PC-3 (cell line): Measurements from ENCODE around the gene ARHGEF7. TPM values are rescaled to one million over a fixed set of nuclear protein-coding genes. Genes with fewer than 3 reads are reported as not detected.

Source experiments
- ATAC-seq: fragments of 200-7000 bp; cut with Tn5 transposase; 2 replicates; pipeline ENCODE4 v1.9.1; 2020; ENCODE audit warnings: mild to moderate bottlenecking, moderate library complexity
- BruUV-seq: library from RNA; stranded (reverse); fragments of 400-500 nt; replicated peaks from 2 replicates; lab custom pipeline; 2021; lab: Mats Ljungman, UMichigan
- CTCF ChIA-PET: fragments of 300-600 bp; sonication (Branson Sonifier 250); formaldehyde crosslinking; loops from one replicate; lab custom pipeline; 2022; ENCODE audit warnings: antibody characterized with exemption; lab: Charles Lee
- POLR2A ChIA-PET: fragments of 300-600 bp; sonication (Branson Sonifier 250); formaldehyde crosslinking; loops from one replicate; lab custom pipeline; 2022; ENCODE audit warnings: antibody characterized with exemption; ENCODE audit not compliant: unreplicated experiment; lab: Charles Lee
- DNase-seq: peaks from one replicate; pipeline ENCODE4 v3.0.0-alpha.2; 2015
- H2AFZ ChIP-seq: fragments of 300-600 bp; sonication (generic); 2 replicates; pipeline ENCODE4 v1.6.0; 2016; ENCODE audit warnings: antibody characterized with exemption, low read length
- H3F3A ChIP-seq: fragments of 300-600 bp; sonication (generic); one replicate; pipeline ENCODE4 v1.6.0; 2017; ENCODE audit warnings: antibody characterized with exemption, low read length, control low read depth, mild to moderate bottlenecking; ENCODE audit not compliant: unreplicated experiment
- H3K27ac ChIP-seq: fragments of 300-600 bp; sonication (generic); 2 replicates; pipeline ENCODE4 v1.5.1; 2016; ENCODE audit warnings: mild to moderate bottlenecking, low read length
- H3K27me3 ChIP-seq: fragments of 300-600 bp; sonication (generic); 2 replicates; pipeline ENCODE4 v1.6.1; 2016; ENCODE audit warnings: low read length, mixed read lengths
- H3K36me3 ChIP-seq: fragments of 300-600 bp; sonication (generic); 2 replicates; pipeline ENCODE4 v1.6.1; 2016; ENCODE audit warnings: low read depth, mixed run types, low read length, mixed read lengths
- H3K4me1 ChIP-seq: fragments of 300-600 bp; sonication (generic); 2 replicates; pipeline ENCODE4 v1.5.1; 2016; ENCODE audit warnings: low read length; ENCODE audit not compliant: insufficient read depth
- H3K4me2 ChIP-seq: fragments of 300-600 bp; sonication (generic); 2 replicates; pipeline ENCODE4 v1.6.0; 2016; ENCODE audit warnings: low read length
- H3K4me3 ChIP-seq: fragments of 300-600 bp; sonication (generic); 2 replicates; pipeline ENCODE4 v1.5.1; 2016; ENCODE audit warnings: mild to moderate bottlenecking, low read length, mixed read lengths
- H3K79me2 ChIP-seq: fragments of 300-600 bp; sonication (generic); 2 replicates; pipeline ENCODE4 v1.6.1; 2017; ENCODE audit warnings: low read length, mixed read lengths
- H3K9ac ChIP-seq: fragments of 300-600 bp; sonication (generic); 2 replicates; pipeline ENCODE4 v1.6.0; 2016; ENCODE audit warnings: mild to moderate bottlenecking, low read length
- H3K9me2 ChIP-seq: fragments of 300-600 bp; sonication (generic); replicated peaks from 2 replicates; pipeline ENCODE4 v1.6.1; 2016; ENCODE audit warnings: mixed run types, low read length, mixed read lengths
- H3K9me3 ChIP-seq: fragments of 300-600 bp; sonication (generic); 2 replicates; pipeline ENCODE4 v1.6.1; 2016; ENCODE audit warnings: low read length, mixed read lengths
- H4K20me1 ChIP-seq: fragments of 300-600 bp; sonication (generic); 2 replicates; pipeline ENCODE4 v1.6.1; 2016; ENCODE audit warnings: low read length, mixed read lengths
- CTCF ChIP-seq: fragments of 300-600 bp; sonication (generic); conservative IDR thresholded peaks from 2 replicates; pipeline ENCODE4 v1.5.1; 2017; ENCODE audit warnings: antibody characterized with exemption, low read depth, mild to moderate bottlenecking, low read length
- EZH2 ChIP-seq: fragments of 300-600 bp; sonication (generic); IDR thresholded peaks from one replicate; pipeline ENCODE4 v1.6.1; 2017; ENCODE audit warnings: antibody characterized with exemption, mild to moderate bottlenecking, low read length; ENCODE audit not compliant: unreplicated experiment
- EZH2phosphoT487 ChIP-seq: fragments of 300-600 bp; sonication (generic); IDR thresholded peaks from 2 replicates; pipeline ENCODE4 v1.6.1; 2018; ENCODE audit warnings: mild to moderate bottlenecking, antibody characterized with exemption, low read length, borderline replicate concordance
- intact Hi-C: fragments of 100-400 bp; cut with micrococcal nuclease; formaldehyde crosslinking; loops from 2 replicates; pipeline ENCODE4 v1.9.0; 2023
- total RNA-seq: library from RNA; depleted of rRNA; stranded (reverse); fragments of >200 nt; gene quantifications from 2 replicates; pipeline ENCODE4 v1.2.3, GENCODE V29; 2014

Gene ARHGEF7
- total RNA-seq, 1 experiment from 2014 or later, result 14.7 TPM

- H3K4me3 ChIP-seq, result no peak overlapping the region
- CTCF ChIA-PET, result no interaction called here
- peaks cover 26% of the 10 kb centered on the region for H3K27me3 ChIP-seq
- H3K9me3 ChIP-seq, result no peaks in the 10 kb centered on the region
- H2AFZ ChIP-seq, result no peak overlapping the region
- intact Hi-C loops, result no loop called here
- H4K20me1 ChIP-seq, result no peaks in the 10 kb centered on the region
- BruUV-seq, result no TSS peak
- no peak for TF ChIP-seq CTCF
- TF ChIP-seq EZH2, result no peak
- no peak for TF ChIP-seq EZH2phosphoT487
- H3K4me2 ChIP-seq, result no peak overlapping the region
- no peaks in the 10 kb centered on the region for H3K4me1 ChIP-seq
- POLR2A ChIA-PET, result no interaction called here
- no peak overlapping the region for H3K27ac ChIP-seq
- H3K79me2 ChIP-seq, result no peaks in the 10 kb centered on the region
- no peaks in the 10 kb centered on the region for H3K36me3 ChIP-seq
- H3K9ac ChIP-seq, result no peak overlapping the region
- DNase-seq, result no peak
- ATAC-seq, result no peak
- no peaks in the 10 kb centered on the region for H3K9me2 ChIP-seq
- no peaks in the 10 kb centered on the region for H3F3A ChIP-seq
These were observed 215.0 kb downstream of the ARHGEF7 start for GRCh38 chr13:111330066-111330610.

DNA sequence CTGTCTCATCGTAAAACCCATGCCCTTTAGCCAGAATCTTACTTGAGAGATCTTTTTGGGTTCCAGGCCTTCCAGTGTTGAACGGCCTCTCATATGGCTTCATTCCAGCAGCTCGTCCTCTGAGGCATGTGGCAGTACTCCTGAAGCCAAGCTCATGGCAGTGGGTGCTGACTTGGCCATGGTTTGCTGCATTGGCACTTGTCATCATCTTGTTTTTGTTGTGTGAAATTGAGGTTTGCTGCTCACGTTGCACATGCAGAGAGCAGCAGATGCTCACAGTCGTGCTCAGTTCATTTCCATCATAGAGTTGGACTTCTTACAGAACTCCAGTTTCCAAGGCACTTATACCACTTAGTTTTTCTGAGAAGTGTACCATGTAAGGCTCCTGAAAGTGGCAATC, 220.2 kb downstream of the ARHGEF7 start:
- intact Hi-C loops, result no loop called here
- CTCF ChIA-PET, result no interaction called here
- ATAC-seq, result no peak
- no TSS peak for BruUV-seq
- no peak overlapping the region for H3K4me2 ChIP-seq
- POLR2A ChIA-PET, result no interaction called here
- H3K9ac ChIP-seq, result no peak overlapping the region
- H2AFZ ChIP-seq, result no peak overlapping the region
- TF ChIP-seq EZH2 (no peak), CTCF (no peak), EZH2phosphoT487 (no peak)
- no peaks in the 10 kb centered on the region for H3K9me3 ChIP-seq
- H3K9me2 ChIP-seq, result no peaks in the 10 kb centered on the region
- no peaks in the 10 kb centered on the region for H3K4me1 ChIP-seq
- no peaks in the 10 kb centered on the region for H3K79me2 ChIP-seq
- peaks cover 35% of the 10 kb centered on the region for H3K27me3 ChIP-seq
- no peak for DNase-seq
- H4K20me1 ChIP-seq, result no peaks in the 10 kb centered on the region
- no peak overlapping the region for H3K27ac ChIP-seq
- H3K36me3 ChIP-seq, result no peaks in the 10 kb centered on the region
- H3F3A ChIP-seq, result no peaks in the 10 kb centered on the region
- no peak overlapping the region for H3K4me3 ChIP-seq

GRCh38 chr13:111336666-111337065, 221.6 kb downstream of the ARHGEF7 start:
- no peak overlapping the region for H3K27ac ChIP-seq
- ChIA-PET POLR2A (no interaction called here), CTCF (no interaction called here)
- H4K20me1 ChIP-seq, result no peaks in the 10 kb centered on the region
- DNase-seq (no peak), ATAC-seq (no peak)
- no peak overlapping the region for H3K9ac ChIP-seq
- no peaks in the 10 kb centered on the region for H3K4me1 ChIP-seq
- no peaks in the 10 kb centered on the region for H3F3A ChIP-seq
- no peaks in the 10 kb centered on the region for H3K9me2 ChIP-seq
- no peaks in the 10 kb centered on the region for H3K36me3 ChIP-seq
- H3K9me3 ChIP-seq, result no peaks in the 10 kb centered on the region
- H2AFZ ChIP-seq, result no peak overlapping the region
- no peak overlapping the region for H3K4me3 ChIP-seq
- peaks cover 30% of the 10 kb centered on the region for H3K27me3 ChIP-seq
- no TSS peak for BruUV-seq
- intact Hi-C loops, result no loop called here
- no peak overlapping the region for H3K4me2 ChIP-seq
- TF ChIP-seq EZH2, result no peak
- no peak for TF ChIP-seq CTCF
- no peak for TF ChIP-seq EZH2phosphoT487
- H3K79me2 ChIP-seq, result no peaks in the 10 kb centered on the region
